NCI-H187 treated with DMSO at 0.1 percent for 48 hours (cell line): ENCODE data around the gene EPS8L3.
"Not testable (repeated sequence)": the region's sequence is repeated elsewhere in the genome, so short reads cannot be mapped to it uniquely, and the experiment has no call there.

Source experiments
- DNase-seq: peaks from one replicate; lab custom pipeline; 2025; lab: John Stamatoyannopoulos, UW

EPS8L3 gene

GRCh38 chr1:109777436-109777835 lies 13.7 kb upstream of the EPS8L3 start:
- DNase-seq, result no peak

DNA sequence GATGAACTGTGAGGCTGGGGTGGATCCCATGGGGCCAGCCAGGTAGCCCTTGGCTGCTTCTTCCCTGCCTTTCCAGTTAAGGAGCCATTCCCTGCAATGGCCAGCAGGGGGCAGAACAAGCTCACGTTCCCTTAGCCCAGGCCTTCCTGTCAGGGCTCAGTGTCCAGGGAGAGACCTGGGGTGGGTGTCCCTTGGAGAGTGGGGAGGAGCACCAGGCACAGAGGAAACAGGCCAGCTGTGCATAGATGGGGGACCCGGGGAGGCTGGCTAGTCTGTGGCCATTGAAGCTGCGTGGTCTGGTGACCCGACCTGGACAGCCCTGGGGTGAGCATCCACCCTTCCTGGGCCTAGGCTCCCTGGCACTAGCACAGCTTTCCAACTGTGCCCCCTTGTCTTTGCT lies 13.2 kb upstream of the EPS8L3 start:
- peak; percentile 23 for DNase-seq

DNA sequence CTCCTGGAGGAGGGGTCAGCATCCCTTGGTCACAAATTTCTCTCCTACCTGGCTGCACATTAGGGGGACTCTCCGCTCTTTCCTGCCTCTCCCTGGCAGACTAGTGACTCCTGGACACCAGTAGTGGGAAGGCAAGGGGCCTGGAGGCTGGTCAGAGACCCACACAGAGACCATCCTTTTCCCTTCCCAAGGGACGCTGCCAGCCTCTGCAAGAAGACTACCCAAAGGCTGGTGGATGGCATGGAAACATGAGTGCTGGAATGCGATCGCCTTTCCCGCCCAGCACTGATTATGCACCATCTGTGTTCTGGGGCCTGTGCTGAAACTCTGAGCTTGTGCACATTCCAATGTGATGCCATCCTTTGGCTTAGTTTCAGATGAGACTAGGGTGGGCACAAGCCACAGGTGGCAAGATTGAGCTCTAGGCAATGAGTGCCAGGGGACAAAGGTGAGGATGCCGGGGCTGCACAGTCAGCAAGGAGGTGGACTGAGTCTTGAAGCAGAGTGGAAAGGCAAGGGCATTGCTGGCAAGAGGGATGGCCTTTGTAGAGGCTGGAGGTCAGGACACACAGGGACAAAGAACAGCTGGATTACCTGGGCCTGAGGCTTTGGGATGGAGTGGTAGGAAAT lies 12.6 kb upstream of the EPS8L3 start:
- DNase-seq, result no peak

GRCh38 chr1:109775398-109775797 lies 11.7 kb upstream of the EPS8L3 start:
- no peak for DNase-seq

DNA sequence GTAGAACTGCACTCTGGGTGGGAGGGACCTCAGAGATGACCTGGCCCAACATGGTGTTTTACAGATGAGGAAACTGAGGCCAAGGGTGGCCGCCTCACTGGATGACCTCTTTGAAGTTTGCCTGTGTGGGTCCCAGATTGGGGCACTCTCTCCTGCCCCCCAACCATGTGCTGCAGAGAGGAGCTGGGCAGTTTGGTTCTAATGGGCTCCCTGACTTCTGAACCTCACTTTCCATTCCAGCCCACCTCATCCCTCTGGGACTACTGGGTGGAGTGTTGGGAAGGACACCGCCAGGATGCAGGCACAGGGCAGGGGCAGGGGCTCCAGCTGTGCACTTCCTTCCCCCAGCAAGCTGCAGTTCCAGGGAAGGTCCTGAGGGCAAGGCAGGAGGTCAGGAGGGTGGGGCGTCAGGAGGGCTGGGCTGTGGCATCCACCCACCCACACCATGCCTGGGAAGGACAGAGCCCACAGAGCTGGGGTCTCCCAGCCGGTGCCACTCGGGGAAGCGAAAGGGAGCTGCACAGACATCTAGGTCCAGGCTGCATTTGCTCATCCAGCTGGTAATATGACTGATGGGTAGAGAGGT lies 10.3 kb upstream of the EPS8L3 start:
- no peak for DNase-seq

GRCh38 chr1:109773203-109773899 lies 9.6 kb upstream of the EPS8L3 start:
- DNase-seq, result peak; percentile 33

DNA sequence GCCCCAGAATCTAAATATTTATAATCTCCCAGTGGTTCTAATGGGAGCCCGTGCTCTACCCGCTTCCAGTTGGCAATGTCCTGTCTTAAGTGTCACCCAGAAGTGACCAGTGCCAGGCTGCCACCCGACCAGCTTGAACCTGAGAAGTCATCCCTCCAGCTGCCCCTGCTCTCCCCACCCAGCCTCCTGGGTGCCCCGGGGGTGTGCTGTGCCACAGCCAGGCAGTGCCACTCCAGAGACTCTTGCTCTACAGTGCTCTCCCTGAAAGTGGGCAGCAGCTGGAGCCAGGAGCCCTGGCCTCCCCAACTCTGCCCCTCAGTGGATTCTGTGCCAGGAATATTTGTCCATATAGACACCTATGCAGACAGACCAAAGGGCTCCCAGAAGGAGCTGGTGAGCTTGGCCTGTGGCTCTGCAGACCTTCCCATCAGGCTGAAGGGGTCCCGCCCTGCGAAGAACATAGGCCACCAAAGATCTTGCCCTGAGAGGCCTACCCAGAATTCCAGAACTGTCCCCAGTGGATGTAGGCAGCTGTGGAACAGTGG lies 9.0 kb upstream of the EPS8L3 start:
- DNase-seq, result no peak

- DNase-seq, result no peak
These were observed 8.3 kb upstream of the EPS8L3 start for GRCh38 chr1:109771712-109772657.

GRCh38 chr1:109770331-109771095 lies 6.8 kb upstream of the EPS8L3 start:
- DNase-seq, result no peak

GRCh38 chr1:109769330-109770078 lies 5.8 kb upstream of the EPS8L3 start:
- DNase-seq, result no peak

DNA sequence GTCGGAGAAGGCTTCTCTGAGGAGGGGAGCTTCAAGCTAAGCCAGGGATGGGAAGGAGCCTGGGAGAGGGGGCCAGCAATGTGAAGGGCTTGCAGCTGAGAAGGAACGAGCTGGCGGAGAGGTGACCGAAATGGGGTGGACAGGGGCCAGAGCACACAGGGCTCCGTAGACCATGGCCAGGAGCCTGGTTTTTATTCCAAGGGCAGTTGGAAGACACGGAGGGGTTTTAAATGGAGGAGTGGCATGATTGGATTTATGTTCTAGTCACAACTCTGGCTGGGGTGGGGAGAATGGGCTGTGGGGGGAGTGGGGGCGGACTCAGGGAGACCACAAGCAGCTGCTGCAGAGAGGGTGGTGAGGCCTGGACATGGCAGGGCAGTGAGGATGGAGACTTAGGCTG lies 5.1 kb upstream of the EPS8L3 start:
- DNase-seq, result no peak

DNA sequence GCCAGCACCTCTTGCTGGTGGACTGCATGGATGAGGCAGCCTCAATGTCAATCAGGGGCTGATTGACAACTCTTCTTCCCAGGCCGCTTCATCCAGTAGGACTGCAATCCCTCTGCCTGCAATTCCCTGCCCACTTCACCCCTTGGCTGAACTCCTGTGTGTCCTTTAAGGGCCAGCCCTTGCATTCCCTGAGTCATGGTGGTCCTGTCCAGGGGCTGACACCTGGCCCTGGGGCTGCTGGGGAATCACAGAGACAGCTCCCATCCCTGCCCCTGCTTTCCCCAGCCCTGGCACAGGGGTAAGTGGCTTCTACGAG lies 4.6 kb upstream of the EPS8L3 start:
- DNase-seq, result no peak

DNA sequence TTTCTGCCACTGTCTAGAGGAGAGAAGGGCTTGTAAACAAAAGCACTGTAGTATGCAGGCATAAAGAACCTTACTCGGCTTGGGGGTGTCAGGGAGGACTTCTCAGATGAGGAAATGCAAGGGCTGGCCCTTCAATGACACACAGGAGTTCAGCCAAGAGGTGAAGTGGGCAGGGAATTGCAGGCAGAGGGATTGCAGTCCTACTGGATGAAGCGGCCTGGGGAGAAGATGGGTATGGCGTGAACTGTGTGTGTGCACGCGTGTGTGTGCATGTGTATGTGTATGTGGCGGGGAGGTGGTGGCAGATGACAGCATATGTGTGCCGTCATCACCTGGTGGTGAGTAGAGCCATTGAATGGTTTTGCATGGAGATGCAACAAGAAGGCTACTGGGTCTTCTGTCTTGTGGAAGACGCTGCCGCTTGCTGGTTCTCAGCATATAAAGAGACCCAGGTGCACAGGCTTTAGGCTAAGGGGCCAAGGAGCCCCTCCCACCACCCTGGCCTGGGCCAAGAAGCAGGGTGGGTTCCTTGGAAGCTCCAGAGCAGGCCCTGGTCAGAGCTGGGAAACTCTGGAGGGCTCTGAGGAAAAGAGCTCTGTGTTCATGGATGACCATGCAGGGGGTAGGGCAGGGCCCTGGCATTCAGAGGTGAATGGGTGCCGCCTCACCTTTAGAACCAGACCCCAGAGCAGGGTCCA lies 4.1 kb upstream of the EPS8L3 start:
- DNase-seq, result no peak

- DNase-seq, result not testable (repeated sequence)
These were observed 3.4 kb upstream of the EPS8L3 start for GRCh38 chr1:109766991-109767636.

DNA sequence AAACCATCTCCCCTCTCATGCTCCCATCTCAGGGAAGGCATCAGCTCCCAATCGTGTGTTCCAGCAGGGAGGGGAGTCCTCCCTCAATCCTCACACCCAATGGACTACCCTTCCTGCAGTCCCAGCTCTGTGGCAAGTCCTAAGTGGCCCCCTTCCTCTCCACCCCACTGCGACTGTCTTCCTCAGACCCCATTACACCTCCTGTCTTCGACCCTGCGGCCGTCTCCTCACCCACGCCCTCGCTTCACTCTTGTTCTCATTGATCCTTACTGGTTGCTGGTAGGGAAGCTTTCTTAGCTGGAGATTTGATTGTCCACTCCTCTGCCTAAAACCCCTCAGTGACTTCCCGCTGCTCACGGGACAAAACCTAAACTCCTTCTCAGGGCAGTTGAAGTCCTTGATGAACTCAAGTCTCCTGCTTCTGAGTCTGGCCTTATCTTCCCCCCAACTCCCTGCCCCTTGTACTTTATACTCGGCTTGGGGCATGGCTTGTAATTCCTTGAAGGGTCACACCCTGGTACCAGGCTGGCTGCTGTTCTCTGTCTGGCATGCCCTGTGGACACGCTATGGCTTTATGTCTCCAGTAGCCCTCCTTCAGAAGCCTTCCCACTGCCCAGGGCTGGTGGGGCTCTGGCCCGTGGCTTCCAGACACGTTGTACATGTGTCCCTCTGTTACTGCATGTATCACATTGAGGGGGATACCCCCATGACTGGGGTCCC lies 2.3 kb upstream of the EPS8L3 start:
- DNase-seq, result no peak

GRCh38 chr1:109765483-109765815 lies 1.7 kb upstream of the EPS8L3 start:
- no peak for DNase-seq

GRCh38 chr1:109764561-109765482 lies 1.1 kb upstream of the EPS8L3 start:
- DNase-seq, result no peak
